ENCODE data around the gene GMPR2. TPM values are rescaled to one million over a fixed set of nuclear protein-coding genes. Genes with fewer than 3 reads are reported as not detected.

The GMPR2 gene
- total and polyA plus RNA-seq, 2 of the 13 experiments (the other 11 are each of a cell fraction or from before 2014, with no cell fraction given) = 210 to 273 TPM

DNA sequence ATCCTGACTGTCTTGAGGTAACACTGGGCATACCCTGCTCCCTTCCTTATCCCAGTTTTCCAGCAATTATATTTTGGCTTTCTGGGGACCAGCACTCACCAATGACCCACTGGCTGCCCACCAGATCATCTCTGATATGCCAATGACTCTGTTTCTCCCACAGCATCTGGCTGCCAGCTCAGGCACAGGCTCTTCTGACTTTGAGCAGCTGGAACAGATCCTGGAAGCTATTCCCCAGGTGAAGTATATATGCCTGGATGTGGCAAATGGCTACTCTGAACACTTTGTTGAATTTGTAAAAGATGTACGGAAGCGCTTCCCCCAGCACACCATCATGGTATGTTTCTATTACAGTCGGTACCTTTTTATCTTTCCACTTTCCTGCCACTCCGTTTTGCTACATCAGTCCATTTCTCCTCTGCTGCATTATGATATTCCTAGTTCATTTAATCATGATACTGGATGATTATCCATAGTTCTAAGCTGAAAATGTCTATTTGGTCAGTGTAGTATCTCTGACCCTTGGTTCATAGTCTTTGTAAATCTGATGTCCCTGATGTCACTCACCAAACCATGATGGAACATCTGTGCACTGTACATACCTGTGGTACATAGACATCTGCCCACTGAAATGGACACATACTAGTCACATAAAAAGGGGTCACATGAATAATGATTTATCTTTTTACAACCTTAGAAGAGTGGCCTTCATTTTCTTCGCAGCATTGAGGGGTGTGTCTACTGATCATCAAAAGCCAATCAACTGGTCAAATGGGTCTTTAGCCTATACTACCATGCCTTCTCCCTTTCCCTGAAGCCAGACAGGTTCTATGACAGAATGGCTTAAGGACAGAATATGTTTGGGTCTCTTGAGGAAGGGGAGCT is 3.3 kb downstream of the GMPR2 start (continued):
- TF ChIP-seq, protein P1, sequence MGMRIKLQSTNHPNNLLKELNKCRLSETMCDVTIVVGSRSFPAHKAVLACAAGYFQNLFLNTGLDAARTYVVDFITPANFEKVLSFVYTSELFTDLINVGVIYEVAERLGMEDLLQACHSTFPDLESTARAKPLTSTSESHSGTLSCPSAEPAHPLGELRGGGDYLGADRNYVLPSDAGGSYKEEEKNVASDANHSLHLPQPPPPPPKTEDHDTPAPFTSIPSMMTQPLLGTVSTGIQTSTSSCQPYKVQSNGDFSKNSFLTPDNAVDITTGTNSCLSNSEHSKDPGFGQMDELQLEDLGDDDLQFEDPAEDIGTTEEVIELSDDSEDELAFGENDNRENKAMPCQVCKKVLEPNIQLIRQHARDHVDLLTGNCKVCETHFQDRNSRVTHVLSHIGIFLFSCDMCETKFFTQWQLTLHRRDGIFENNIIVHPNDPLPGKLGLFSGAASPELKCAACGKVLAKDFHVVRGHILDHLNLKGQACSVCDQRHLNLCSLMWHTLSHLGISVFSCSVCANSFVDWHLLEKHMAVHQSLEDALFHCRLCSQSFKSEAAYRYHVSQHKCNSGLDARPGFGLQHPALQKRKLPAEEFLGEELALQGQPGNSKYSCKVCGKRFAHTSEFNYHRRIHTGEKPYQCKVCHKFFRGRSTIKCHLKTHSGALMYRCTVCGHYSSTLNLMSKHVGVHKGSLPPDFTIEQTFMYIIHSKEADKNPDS (CRISPR knock-in tag; IDR thresholded peaks at IDR 0.05) = 0 out of 2 replicates have a peak, but pooled peaks have one; percentile 18
- TF ChIP-seq GFI1 (CRISPR knock-in tag; IDR thresholded peaks at IDR 0.05; ENCODE audit: borderline replicate concordance) = no peak
- TF ChIP-seq TCF12 (IDR thresholded peaks at IDR 0.05) = 0 out of 2 replicates have a peak, but pooled peaks have one; percentile 58
- no peak for TF ChIP-seq TCF12 (CRISPR knock-in tag; IDR thresholded peaks at IDR 0.05)
- 0 out of 2 replicates have a peak, but pooled peaks have one; percentile 60 for TF ChIP-seq JUNB (CRISPR knock-in tag; IDR thresholded peaks at IDR 0.05; ENCODE audit: borderline replicate concordance)
- TF ChIP-seq ZFP36L2 (CRISPR knock-in tag; IDR thresholded peaks at IDR 0.05) = no peak
- TF ChIP-seq HNRNPH1 (optimal IDR thresholded peaks at IDR 0.05; ENCODE audit: low read depth, low read length) = no peak
- TF ChIP-seq ZNF589 (CRISPR knock-in tag; conservative IDR thresholded peaks at IDR 0.05) = peak; percentile 14; the same call in 1 of the 2 replicates
- TF ChIP-seq ZNF33A (CRISPR knock-in tag; IDR thresholded peaks at IDR 0.05; ENCODE audit: borderline replicate concordance) = 0 out of 2 replicates have a peak, but pooled peaks have one; percentile 50
- TF ChIP-seq, protein P2, sequence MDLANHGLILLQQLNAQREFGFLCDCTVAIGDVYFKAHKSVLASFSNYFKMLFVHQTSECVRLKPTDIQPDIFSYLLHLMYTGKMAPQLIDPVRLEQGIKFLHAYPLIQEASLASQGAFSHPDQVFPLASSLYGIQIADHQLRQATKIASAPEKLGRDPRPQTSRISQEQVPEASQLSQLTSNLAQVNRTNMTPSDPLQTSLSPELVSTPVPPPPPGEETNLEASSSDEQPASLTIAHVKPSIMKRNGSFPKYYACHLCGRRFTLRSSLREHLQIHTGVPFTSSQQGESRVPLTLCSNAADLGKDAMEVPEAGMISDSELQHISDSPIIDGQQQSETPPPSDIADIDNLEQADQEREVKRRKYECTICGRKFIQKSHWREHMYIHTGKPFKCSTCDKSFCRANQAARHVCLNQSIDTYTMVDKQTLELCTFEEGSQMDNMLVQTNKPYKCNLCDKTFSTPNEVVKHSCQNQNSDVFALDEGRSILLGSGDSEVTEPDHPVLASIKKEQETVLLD (CRISPR knock-in tag; IDR thresholded peaks at IDR 0.05; ENCODE audit: low read depth) = 0 out of 2 replicates have a peak, but pooled peaks have one; percentile 31
- TF ChIP-seq, protein P3, sequence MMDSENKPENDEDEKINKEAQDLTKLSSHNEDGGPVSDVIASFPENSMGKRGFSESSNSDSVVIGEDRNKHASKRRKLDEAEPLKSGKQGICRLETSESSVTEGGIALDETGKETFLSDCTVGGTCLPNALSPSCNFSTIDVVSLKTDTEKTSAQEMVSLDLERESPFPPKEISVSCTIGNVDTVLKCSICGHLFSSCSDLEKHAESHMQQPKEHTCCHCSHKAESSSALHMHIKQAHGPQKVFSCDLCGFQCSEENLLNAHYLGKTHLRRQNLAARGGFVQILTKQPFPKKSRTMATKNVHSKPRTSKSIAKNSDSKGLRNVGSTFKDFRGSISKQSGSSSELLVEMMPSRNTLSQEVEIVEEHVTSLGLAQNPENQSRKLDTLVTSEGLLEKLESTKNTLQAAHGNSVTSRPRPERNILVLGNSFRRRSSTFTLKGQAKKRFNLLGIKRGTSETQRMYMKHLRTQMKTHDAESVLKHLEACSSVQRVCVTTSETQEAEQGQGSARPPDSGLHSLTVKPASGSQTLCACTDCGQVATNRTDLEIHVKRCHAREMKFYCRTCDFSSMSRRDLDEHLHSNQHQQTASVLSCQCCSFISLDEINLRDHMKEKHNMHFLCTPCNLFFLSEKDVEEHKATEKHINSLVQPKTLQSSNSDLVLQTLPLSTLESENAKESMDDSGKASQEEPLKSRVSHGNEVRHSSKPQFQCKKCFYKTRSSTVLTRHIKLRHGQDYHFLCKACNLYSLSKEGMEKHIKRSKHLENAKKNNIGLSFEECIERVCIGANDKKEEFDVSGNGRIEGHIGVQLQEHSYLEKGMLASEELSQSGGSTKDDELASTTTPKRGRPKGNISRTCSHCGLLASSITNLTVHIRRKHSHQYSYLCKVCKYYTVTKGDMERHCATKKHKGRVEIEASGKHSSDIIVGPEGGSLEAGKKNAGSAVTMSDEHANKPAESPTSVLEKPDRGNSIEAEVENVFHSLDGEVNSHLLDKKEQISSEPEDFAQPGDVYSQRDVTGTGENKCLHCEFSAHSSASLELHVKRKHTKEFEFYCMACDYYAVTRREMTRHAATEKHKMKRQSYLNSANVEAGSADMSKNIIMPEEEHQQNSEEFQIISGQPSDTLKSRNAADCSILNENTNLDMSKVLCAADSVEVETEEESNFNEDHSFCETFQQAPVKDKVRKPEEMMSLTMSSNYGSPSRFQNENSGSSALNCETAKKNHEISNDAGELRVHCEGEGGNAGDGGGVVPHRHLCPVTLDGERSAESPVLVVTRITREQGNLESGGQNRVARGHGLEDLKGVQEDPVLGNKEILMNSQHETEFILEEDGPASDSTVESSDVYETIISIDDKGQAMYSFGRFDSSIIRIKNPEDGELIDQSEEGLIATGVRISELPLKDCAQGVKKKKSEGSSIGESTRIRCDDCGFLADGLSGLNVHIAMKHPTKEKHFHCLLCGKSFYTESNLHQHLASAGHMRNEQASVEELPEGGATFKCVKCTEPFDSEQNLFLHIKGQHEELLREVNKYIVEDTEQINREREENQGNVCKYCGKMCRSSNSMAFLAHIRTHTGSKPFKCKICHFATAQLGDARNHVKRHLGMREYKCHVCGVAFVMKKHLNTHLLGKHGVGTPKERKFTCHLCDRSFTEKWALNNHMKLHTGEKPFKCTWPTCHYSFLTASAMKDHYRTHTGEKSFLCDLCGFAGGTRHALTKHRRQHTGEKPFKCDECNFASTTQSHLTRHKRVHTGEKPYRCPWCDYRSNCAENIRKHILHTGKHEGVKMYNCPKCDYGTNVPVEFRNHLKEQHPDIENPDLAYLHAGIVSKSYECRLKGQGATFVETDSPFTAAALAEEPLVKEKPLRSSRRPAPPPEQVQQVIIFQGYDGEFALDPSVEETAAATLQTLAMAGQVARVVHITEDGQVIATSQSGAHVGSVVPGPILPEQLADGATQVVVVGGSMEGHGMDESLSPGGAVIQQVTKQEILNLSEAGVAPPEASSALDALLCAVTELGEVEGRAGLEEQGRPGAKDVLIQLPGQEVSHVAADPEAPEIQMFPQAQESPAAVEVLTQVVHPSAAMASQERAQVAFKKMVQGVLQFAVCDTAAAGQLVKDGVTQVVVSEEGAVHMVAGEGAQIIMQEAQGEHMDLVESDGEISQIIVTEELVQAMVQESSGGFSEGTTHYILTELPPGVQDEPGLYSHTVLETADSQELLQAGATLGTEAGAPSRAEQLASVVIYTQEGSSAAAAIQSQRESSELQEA (CRISPR knock-in tag; IDR thresholded peaks at IDR 0.05; ENCODE audit: not compliant biosample characterization) = no peak
- TF ChIP-seq, protein P4, sequence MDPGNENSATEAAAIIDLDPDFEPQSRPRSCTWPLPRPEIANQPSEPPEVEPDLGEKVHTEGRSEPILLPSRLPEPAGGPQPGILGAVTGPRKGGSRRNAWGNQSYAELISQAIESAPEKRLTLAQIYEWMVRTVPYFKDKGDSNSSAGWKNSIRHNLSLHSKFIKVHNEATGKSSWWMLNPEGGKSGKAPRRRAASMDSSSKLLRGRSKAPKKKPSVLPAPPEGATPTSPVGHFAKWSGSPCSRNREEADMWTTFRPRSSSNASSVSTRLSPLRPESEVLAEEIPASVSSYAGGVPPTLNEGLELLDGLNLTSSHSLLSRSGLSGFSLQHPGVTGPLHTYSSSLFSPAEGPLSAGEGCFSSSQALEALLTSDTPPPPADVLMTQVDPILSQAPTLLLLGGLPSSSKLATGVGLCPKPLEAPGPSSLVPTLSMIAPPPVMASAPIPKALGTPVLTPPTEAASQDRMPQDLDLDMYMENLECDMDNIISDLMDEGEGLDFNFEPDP (CRISPR knock-in tag; conservative IDR thresholded peaks at IDR 0.05) = peak; percentile 80; the same call in 1 of the 2 replicates
